Astrocyte of the hippocampus (primary cell): ENCODE measurements around the gene ZNF148.
A peak's percentile ranks its signal among the peaks of the same experiment; 100 is the strongest.

Experiments used
- DNase-seq: peaks from one replicate; pipeline ENCODE4 v3.0.0; 2011; ENCODE audit warnings: low read depth, low spot score

The ZNF148 gene

DNA sequence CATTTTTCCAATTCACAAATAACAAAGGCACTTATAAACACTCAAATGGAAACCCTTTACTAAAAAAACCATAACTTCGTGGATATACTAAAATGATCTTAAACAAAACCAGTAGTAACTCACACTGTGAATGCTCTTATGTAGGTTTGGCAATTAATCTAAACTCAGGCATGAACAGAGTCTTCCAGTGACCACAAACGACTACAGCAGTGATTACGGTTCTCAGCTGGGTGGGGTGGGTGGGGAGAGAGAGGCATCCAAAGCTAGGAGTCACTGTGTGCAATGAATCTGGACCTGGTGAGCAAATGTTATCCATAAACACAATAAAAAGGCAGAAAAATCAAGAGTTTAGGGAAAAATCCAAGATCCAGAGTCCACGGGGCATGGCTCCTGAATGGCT is 183.9 kb downstream of the ZNF148 start:
- DNase-seq = peak; percentile 28

GRCh38 chr3:125190786-125191185 is 184.3 kb downstream of the ZNF148 start:
- DNase-seq = no peak

GRCh38 chr3:125189378-125190165 is 185.6 kb downstream of the ZNF148 start:
- no peak for DNase-seq

GRCh38 chr3:125188955-125189354 is 186.2 kb downstream of the ZNF148 start:
- DNase-seq = no peak

DNA sequence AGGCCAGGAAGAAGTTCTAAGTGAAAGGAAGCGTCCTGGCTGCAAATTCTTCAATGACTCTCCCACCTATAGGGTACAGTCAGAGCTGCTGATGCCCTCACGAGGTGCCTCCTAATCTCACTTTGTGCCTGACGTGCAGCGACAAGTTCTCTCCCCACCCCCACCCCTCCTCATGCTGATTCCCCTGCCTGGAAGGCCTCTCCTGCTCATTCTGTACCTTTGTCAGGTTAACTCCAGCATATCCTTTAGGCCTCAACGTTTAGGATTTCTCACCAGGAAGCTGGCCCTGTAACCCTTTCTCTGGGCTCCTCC is 187.6 kb downstream of the ZNF148 start:
- DNase-seq = no peak

- DNase-seq = no peak
Observed at GRCh38 chr3:125186800-125187598, 188.1 kb downstream of the ZNF148 start.

DNA sequence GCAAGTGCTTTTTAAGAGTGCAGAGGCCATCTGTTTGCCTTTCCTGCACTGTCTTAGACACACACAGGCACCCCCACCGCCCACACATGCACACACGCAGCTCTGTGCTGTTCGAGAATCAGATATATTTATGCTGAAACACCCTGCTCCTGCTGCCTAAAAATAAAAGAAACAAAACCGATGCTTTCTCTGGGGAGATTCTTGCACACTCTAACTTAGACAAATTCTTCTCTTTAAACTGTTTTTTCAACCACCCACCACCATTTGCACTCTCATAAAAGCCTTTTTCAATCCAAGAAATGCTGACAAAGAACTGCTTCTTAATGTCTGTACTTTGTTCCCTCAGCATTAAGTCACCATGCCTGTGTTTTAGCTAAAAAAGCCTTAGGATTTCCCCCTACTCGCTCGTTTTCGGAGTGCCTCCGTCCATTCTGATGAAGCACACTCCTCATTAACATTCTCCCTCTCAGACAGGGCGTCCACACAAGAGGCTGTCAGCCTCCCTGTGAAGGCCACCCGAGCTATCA is 188.8 kb downstream of the ZNF148 start:
- peak; percentile 45 for DNase-seq

DNA sequence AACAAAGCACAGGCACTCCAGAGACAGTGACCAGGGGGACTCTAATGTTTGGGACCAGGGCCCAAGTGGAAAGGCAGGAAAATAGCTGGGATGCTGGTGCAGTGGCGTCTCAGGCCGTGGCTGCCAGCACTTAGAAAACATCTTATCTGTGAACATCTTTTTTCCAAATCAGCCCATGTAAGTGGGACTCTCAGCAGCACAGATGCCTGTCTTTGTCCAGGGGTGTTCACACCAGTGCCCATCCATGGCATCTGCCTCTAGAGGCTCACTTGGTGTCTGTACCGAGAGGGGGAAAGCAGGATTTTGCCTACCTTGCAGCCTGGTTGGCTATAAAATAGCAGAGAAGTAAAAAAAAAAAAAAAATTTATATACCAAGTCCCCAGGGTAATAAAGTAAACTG is 189.3 kb downstream of the ZNF148 start:
- no peak for DNase-seq

- DNase-seq = no peak
Observed at GRCh38 chr3:125179884-125180240, 195.3 kb downstream of the ZNF148 start.

DNA sequence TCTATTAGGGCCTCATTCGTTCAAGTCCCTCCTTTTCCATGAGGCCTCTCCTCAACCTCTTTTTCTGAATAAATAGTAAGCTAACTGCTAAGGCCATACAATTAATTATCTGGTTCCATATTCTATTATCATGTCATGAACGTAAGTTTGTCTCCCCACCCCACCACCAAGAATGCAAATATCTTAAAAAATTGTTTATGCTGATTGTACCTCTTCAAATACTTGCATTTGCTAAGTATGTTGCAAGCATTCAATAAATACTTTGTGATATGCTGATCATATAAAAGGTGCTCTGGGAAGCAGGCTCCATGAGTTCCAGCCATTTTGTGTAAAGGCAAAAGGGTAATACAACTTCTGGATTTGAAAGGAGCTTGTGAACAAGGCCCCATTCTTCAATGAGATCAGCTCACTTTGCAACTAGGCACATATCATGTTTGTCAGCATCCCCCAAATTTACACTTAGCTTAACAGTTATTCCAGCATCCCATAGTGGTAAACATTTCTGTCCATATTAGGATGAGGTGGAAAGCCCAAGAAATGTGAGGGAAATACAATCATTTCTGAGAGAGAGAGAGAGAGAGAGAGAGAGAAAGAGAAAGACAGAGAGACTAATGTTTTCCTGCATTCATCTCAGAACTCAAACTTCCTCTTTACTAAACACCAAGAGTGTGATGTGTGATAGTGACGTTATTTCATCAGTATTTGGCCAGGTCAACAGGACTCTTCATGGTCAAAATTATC is 195.8 kb downstream of the ZNF148 start:
- DNase-seq = no peak

GRCh38 chr3:125177746-125178145 is 197.4 kb downstream of the ZNF148 start:
- no peak for DNase-seq
